Kidney capillary endothelial cell (primary cell): ENCODE data around the gene TMEM108.
A peak's percentile ranks its signal among the peaks of the same experiment; 100 is the strongest.

Experiments
- DNase-seq: peaks from one replicate; pipeline ENCODE4 v3.0.0-alpha.2; 2018; ENCODE audit warnings: low spot score

TMEM108 gene

GRCh38 chr3:133418361-133418760 is 380.2 kb downstream of the TMEM108 start:
- DNase-seq = no peak

GRCh38 chr3:133419151-133419909 is 381.1 kb downstream of the TMEM108 start:
- DNase-seq = no peak

- DNase-seq = no peak
Measured at GRCh38 chr3:133424937-133425869, 387.0 kb downstream of the TMEM108 start.

DNA sequence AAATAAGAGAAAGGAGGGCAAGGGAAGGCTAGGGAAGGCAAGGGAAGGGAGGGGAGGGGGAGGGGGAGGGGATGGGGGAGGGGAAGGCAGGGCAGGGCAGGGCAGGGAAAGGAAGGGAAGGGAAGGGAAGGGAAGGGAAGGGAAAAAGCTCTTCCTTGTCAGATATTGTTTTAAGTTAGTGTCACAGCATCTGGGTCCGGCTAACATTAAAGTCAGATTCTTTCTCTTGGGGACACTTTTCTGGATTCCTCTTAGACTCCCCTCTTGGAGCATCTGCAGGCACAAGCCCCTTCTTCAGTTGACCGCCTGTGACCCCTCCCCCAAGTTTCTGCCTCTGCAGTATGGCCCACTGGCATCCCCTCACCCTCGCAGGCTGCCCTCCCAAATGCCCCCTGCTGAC is 387.7 kb downstream of the TMEM108 start:
- no peak for DNase-seq

DNA sequence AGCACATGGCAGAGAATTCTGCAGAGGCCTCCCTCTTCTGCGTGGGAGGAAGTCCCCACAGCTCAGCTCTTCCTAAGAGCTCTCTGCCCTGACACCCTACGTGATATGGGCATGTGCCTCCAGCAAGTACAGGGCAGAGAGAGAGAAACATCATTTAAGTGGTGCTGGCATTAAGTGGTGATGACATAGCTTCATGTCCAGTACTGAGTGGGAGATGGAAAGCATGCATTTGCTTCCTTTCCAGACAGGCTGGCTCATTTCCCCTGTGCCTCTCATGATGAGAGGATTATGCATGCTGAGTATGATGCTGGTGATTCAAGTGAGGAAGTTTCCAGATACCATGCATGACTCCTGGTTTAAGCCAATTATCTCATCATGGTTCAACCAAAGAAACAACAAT is 388.5 kb downstream of the TMEM108 start:
- DNase-seq = peak; percentile 77

DNA sequence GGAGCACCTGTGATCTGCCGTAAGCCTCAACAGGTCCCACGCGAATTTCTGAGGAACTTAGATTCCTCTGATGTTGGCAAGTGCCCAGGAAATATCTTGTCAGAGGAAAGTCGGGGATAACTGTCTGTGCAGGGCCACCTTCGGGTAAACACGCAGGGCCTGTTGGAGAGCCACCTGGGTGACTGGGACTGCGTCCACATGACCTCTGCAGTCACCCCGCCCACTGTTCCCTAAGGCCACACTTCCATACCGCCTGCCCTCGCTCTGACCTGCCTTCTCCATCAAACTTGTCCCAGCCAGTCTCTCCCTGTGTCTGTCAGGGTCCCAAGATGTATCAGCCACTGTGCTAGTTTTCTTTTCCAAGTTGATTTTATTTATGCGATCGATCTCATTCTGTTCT is 390.4 kb downstream of the TMEM108 start:
- DNase-seq = no peak

DNA sequence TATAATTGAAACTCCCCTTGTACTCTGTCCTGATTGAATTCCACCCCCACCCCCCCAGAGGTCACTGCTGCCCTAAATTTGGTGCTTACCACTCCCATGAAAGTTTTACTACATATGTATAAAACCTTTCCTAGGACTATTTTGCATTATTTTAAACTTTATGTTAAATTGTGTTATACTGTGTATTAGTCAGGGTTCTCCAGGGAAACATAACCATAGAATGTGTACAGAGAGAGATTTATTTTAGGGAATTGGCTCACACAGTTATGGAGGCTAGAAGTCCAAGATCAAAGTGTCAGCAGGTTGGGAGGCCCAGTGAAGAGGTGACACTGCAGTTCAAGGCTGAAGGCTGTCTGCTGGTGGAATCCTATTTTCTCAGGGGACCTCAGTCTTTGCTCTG is 390.9 kb downstream of the TMEM108 start:
- DNase-seq = no peak

- DNase-seq = no peak
Measured at GRCh38 chr3:133439563-133439962, 401.4 kb downstream of the TMEM108 start.

- DNase-seq = no peak
Measured at GRCh38 chr3:133440652-133441051, 402.5 kb downstream of the TMEM108 start.

DNA sequence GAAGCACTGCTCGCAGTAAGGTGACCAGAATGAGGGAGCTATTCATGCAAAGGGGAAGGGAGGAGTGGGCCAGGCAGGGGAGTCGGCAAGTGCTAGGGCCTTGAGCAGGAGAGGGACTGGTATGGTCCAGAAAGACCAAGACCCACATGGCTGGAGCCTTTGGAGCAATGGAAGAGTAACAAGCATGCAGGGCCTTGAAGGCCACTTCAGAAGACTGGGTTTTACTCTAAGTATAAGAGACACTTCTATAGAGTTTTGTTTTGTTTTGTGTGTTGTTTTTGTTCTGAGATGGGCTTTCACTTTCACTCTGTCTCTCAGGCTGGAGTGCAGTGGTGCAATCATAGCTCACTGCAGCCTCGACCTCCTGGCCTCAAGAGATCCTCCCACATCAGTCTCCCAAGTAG is 403.7 kb downstream of the TMEM108 start:
- no peak for DNase-seq

- no peak for DNase-seq
Measured at GRCh38 chr3:133442518-133442917, 404.3 kb downstream of the TMEM108 start.

GRCh38 chr3:133443649-133444422 is 405.6 kb downstream of the TMEM108 start:
- DNase-seq = no peak

GRCh38 chr3:133444423-133444774 is 406.2 kb downstream of the TMEM108 start:
- DNase-seq = no peak

GRCh38 chr3:133445108-133445507 is 406.9 kb downstream of the TMEM108 start:
- no peak for DNase-seq
